AML-193 (cell line): ENCODE results near the gene CCNI.
"Not testable (repeated sequence)": the region's sequence is repeated elsewhere in the genome, so short reads cannot be mapped to it uniquely, and the experiment has no call there.

Experiments used
- DNase-seq, 2 experiments: peaks; one replicate each; lab custom pipeline; 2025; lab: John Stamatoyannopoulos, UW

Gene CCNI

DNA sequence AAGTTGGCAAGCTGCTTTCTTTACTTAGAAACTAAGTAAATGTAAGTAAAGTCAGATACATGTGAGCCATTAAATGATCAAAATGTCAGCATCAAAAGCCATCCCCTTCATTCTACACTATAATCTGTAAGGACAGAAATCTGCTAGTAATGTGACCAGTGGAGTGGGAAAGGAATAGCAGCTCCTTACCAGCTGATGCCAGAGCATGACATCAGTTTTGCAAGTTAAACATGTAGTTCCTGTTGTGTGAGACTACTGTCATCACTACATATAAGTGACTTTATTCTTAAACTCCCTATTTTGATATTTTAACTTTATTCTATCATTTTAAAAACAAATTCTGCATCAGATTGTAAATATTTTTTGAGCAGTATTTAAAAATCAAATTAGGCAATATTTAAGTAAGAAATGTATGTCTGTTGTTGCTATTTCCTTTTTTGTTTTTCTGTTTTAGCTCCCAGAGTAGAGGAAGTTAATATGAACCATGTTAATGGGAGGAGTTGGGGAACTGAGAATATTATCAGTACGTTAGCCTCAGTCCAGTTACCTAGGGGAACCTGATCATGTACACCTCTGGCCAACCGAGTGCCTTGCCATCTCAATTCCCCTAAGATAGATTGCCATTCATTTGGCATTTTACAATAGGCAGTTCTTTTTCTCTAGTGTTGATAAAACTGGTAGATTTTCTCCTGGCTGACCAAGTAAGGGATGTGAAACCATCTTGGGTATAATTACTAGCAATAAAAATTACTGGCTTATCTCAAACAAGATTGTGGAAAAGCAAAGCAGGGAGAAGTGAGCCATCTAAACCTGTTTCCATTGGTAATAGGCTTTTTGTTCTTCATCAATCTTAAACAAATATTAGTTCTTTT lies 34.7 kb downstream of the CCNI start:
- DNase-seq, result peak; percentile 46 to 52

DNA sequence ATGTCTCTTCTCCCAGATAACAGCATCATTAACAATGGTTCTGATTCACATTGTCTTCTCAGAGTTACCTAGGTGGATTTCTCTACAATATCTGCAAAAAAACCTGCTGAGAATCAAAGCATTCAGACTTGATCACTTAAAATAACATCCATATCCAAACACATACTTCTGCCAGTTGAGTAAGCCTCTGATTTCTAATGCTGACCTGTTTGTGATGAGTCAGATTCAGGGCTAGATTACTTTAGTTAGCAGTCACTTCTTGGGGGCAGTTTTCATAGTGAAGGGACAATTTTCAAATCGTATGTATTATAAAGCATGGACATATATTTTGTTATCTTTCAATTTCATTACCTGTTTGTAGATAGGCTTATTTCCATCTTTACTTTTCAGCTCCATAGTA lies 35.5 kb downstream of the CCNI start:
- no peak for DNase-seq

DNA sequence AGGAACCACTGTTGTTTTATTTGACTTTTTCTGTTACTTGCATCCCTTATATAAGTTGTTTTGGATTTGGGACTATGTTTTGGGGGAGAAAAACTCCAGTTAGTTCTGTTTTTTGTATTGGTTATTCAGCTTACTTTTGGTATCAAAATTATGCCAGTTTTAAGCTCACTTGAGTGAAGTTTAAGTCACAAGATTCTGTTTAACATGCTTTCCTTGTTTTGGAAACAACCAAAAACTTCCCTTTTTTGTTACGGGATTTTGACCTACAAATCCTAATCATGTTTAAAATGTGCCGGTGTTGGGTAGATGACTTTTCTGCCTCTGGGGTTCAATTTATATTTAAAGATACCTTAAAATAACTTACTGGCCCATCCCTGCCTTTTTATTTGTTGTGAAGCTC lies 36.0 kb downstream of the CCNI start:
- no peak for DNase-seq

DNA sequence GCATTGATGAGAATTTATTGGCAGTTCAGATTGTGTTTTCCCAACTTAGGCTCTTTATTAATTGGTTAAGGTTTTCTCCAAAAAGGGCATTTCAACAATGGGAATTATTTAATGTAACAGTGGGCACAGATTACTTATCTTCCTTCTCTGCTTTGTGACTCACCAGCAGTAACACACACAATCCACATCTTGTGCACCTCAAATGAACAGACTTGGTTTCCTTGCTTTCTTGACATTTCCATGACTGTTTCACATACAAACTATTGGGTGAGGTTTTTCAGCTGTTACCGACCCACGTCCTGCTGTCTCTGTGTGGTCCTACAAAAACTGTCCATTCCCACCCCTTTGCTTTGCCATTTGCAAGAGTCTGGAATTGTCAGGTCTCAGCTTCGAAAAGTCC lies 38.1 kb downstream of the CCNI start:
- no peak for DNase-seq

DNA sequence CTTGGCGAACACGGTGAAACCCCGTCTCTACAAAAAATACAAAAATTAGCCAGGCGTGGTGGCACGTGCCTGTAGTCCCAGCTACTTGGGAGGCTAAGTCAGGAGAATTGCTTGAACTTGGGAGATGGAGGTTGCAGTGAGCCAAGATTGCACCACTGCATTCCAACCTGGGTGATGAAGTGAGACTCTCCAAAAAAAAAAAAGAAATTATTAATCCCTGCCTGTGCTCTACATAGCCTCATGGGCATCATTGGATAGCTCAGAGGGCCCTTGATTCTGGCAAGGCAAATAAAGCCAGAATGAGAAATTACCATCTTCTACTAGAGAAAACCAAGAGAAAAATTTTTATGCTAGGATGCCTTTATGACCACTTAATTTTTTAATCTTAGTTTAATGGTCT lies 38.6 kb downstream of the CCNI start:
- DNase-seq, result not testable (repeated sequence)

GRCh38 chr4:77036206-77036605 lies 39.6 kb downstream of the CCNI start:
- no peak for DNase-seq

GRCh38 chr4:77035153-77035552 lies 40.6 kb downstream of the CCNI start:
- DNase-seq, result no peak

- DNase-seq, result no peak
Observed at GRCh38 chr4:77031544-77031943, 44.2 kb downstream of the CCNI start.

GRCh38 chr4:77029757-77030156 lies 46.0 kb downstream of the CCNI start:
- DNase-seq, result not testable (repeated sequence)

GRCh38 chr4:77028246-77028645 lies 47.5 kb downstream of the CCNI start:
- DNase-seq, result no peak

DNA sequence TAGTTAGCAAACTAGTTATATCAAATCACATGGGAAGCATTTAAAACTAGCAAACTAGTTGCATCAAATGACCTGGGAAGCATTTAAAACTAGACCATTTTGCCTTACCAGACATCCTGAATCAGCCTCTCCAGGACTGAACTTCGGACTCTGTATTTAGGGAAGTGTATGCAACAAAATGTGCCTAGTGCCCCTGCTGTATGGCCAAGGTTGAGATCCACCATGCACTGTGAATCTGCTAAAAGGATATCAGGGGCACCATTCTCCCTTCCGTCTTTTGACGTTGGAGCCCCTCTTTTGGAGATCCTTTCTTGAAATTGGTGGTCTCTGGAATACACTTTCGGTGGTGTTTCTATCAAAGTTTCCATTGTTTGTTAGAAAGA lies 49.5 kb downstream of the CCNI start:
- DNase-seq, result no peak

DNA sequence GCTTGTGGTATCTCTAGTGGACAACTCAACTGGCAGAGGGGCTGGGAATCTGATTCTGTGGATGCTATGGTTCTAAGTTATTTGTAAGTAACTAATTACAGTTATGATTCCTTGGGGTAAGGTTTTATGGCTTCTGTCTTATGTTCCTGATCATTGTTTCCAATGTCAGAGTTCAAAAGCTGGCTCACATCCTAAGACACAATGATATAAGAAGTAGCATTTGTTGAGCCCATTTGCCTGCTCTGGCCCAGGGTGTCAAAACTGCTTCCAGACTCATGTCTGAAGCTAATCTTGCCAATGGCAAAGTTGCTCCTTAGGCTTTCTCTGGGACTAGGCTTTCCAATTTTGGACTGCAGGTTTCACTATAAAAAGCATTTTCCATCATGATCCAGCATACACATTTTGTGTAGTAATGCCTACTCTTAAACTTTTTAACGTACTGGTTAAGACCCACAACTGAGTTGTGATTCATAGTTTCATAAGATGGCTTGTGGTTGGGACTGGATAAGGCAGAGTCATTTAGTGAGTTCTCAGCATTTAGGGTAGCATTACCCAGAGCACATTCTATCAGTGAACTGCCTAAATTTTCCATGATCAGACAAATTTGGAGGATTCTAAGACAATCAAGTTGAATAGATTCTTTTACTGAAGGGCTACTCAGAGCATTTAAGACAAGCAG lies 50.0 kb downstream of the CCNI start:
- DNase-seq, result no peak

DNA sequence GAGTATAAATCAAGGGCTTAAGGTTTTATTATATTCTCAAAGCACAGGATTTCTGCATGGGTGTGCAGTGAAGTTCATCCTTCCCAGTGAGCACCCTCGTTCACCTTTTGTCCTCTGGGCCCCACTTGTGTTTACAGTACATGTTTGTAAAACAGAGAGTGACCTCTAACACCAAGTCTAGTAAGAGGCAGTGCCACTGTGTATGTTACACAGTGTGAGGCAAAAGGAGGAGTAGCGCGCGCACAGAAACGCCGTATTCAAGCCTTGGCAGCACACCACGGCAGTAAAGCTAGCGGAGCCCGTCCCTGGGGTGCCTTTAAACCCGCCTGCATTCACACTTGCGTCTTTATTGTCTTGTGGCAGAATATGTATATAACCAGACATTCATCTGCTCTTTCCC lies 51.9 kb downstream of the CCNI start:
- DNase-seq, result no peak

- no peak for DNase-seq
Observed at GRCh38 chr4:77022560-77023179, 53.1 kb downstream of the CCNI start.

DNA sequence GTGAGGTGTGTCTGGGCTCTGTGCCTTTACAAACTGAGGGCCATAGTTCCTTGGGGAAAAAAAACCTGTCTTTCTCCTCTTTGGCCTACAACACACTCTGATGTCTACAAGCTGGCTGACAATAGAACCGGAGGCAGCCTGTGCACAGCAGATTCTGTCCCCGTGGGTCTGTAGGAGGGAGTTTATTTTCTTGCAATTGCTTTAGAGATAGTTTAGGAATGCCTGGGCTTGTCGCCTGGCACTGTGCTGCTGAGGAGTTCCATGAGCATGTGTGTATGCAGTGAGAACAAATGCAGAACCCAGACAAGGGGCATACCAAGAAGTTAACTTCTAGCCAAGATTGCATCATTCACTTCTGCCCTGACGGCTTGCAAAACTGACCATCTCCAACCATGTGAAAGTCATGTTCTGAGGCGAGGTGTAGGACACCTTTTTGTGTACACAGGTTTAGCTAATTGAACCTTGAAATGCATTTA lies 54.1 kb downstream of the CCNI start:
- peak in 1 of 2 experiments; percentile 24 for DNase-seq

GRCh38 chr4:77020017-77020416 lies 55.8 kb downstream of the CCNI start:
- no peak for DNase-seq

GRCh38 chr4:77015390-77015789 lies 60.4 kb downstream of the CCNI start:
- no peak for DNase-seq

GRCh38 chr4:77014256-77014655 lies 61.5 kb downstream of the CCNI start:
- no peak for DNase-seq

DNA sequence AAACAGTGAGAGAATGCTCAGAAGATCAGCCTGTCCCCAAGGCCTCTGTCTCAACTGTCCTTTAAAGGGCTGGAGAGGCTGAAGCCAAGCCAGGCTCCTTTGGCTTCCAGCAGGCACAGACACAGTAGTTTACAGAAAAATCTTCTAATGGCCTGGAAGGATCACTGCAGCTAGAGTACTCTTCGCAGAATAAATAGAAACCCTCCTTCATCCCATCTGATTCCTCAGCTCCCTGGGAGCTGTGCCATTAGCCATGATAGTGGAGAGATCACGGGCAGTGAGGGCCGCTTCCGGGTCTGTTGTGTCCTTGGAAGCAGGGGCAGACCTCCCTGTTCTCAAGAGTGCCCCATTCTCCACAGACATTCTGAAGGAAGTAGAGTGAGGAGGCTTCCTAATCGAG lies 63.1 kb downstream of the CCNI start:
- DNase-seq, result no peak

- no peak for DNase-seq
Observed at GRCh38 chr4:77010841-77011354, 64.9 kb downstream of the CCNI start.

DNA sequence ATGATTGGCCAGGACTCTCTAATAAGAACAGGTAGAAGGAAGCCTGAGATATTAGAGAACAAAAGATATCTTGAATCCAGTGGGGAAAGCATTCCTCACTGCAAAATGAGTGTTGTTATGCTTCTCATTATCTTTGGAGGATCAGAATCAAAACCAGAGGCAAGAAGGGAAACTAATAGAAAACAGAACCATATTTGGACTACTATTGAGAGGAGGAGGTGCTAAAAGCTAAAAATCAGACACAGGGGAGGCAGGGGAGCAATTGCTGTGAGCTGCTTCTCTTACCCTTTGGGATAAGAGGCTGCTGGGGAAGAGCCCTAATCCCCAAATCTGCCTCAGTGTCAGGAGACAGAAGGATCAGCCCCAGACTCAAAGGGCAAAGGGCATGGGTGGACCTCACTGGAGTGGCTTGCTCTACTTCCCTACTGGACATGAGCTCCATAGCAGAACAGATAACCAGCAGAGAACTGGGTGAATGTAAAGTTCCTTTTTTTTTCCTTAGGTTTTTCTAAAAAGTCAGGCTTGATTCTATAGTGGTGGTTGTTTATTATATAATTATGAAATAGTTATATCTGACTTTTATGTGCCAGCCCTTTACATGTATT lies 66.2 kb downstream of the CCNI start:
- DNase-seq, result no peak
